HG02798 (cell line): Measurements from ENCODE around the gene C4orf50.

Experiments
- ATAC-seq: cut with Tn5 transposase; IDR thresholded peaks from one replicate; pipeline ENCODE4 v1.9.1; 2021; ENCODE audit warnings: mild to moderate bottlenecking; ENCODE audit not compliant: unreplicated experiment, poor library complexity

Gene C4orf50

DNA sequence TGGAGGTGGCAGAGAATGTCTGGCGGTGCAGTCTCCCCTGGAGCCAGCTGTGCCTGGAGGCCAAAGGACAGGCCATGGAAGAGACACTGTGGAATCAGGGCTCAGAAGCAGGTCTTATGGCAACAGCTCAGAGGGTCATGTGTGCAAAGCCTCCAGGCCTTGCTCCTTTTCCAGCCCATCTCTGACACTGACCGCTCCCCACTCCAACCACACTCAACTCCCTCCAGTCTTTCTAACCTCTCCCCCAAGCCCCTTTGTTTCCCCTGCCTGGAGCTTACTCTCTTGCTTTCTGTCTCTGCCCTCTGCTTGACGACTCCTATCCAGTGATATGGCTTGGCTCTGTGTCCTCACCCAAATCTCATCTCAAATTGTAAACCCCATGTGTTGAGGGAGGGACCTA is 91.1 kb downstream of the C4orf50 start:
- no peak for ATAC-seq

- no peak for ATAC-seq
Observed at GRCh38 chr4:5926598-5926997, 91.6 kb downstream of the C4orf50 start.

GRCh38 chr4:5925419-5926200 is 92.6 kb downstream of the C4orf50 start:
- no peak for ATAC-seq

GRCh38 chr4:5924461-5925125 is 93.6 kb downstream of the C4orf50 start:
- ATAC-seq: no peak

- no peak for ATAC-seq
Observed at GRCh38 chr4:5923376-5923775, 94.9 kb downstream of the C4orf50 start.

DNA sequence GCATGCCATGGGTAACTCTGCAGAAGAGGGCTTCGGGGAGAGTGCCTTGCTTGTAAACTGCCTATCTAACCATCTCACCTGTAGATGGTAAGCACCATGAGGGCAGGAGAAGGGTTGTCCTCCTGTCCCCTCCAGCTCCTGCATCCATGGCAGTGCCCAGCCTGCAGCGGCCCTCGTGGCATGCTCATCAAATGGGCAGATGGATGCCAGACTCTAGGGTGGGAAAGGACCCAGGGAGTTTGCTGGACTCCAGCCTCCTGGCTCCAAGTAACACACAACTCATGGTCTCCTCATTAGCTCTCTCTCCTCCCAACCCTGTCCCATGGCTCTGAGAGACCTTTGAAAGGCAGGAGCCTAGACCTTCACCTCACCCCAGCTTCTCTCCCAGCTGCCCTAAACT is 95.7 kb downstream of the C4orf50 start:
- no peak for ATAC-seq

GRCh38 chr4:5921981-5922380 is 96.2 kb downstream of the C4orf50 start:
- no peak for ATAC-seq

GRCh38 chr4:5921101-5921980 is 96.9 kb downstream of the C4orf50 start:
- no peak for ATAC-seq

- ATAC-seq: no peak
Observed at GRCh38 chr4:5919571-5919970, 98.7 kb downstream of the C4orf50 start.

- no peak for ATAC-seq
Observed at GRCh38 chr4:5919044-5919443, 99.2 kb downstream of the C4orf50 start.

GRCh38 chr4:5918331-5918985 is 99.8 kb downstream of the C4orf50 start:
- no peak for ATAC-seq

- no peak for ATAC-seq
Observed at GRCh38 chr4:5917672-5918071, 100.6 kb downstream of the C4orf50 start.

GRCh38 chr4:5916229-5916628 is 102.0 kb downstream of the C4orf50 start:
- ATAC-seq: no peak

DNA sequence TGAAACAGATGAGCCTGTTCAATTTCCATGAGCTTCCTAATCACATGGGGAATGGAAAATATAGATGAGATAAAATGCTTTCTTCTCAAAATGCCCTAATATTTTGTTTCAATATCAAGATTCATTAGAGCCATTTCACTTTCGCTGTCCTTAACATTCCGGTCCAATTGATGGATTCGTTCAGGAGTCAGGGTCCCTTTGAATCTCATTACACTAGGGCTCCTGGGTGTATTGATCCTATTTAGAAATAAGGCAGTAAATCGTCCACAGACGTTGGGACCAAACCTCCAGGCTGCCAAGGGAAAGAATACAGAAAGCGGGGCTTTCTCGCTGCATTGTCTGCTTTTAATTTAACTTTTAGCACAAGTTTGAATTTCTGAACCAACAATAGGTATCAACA is 104.8 kb downstream of the C4orf50 start:
- no peak for ATAC-seq

GRCh38 chr4:5912614-5913019 is 105.6 kb downstream of the C4orf50 start:
- ATAC-seq: no peak

- ATAC-seq: no peak
Observed at GRCh38 chr4:5908876-5909427, 109.3 kb downstream of the C4orf50 start.

GRCh38 chr4:5906191-5906590 is 112.0 kb downstream of the C4orf50 start:
- ATAC-seq: no peak

DNA sequence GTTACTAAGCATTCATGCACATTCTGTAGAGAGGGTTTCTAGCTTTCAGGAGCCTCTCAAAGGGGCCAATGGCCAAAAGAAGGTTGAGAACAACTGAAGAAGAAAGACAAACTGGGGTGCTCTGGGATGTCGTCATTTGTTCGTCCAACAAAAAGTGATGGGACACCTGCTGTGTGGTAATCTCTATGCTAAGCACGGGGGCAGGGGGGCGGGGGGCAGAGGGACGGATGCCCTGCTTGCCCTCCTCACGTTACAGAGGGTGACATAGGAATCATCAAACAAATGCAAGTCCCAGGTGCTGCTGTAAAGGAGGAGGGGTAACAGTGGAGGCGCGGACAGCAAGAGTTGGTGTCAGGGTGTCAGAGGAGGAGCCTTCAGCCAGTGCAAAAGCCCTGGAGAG is 112.5 kb downstream of the C4orf50 start:
- no peak for ATAC-seq

DNA sequence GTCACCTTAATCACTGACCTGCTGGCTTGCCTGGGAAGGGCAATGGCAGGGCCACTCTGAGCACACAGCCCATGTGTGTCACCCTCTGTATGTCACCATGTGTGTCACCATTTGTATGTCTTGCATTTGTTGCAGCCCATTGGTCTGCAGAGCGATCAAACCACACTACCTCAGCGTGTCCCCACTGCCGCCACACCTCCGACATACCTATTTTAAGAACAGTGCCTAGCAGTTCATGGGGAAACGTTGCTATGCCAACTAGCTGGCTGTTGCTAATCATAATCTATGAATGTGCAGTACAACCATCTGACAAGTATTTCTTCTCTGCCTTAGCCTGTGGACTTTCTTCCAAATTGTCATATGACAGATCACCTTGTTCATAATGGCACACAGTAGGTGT is 117.4 kb downstream of the C4orf50 start:
- no peak for ATAC-seq

DNA sequence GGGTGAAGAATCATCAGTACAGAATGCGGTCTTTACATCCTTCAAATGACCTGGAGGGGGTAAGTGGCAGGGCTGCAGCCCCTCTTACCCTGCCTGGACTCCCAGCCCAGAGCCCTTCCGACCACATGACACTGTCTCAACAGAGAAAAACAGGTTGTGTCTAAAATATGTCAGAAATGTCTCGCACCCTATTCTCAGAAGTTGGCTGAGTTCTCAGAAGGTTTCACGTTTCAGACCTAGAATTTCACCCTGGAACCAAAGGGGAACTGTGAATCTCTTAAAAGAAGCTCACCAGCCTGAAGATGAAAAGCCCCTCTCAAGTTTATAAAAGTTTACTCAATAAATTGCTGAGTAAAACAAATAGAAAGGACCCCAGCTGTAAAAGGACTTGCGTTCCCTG is 118.3 kb downstream of the C4orf50 start:
- no peak for ATAC-seq
